H1 (cell line): ENCODE data around the gene MGAT5B. TPM values are rescaled to one million over a fixed set of nuclear protein-coding genes. Genes with fewer than 3 reads are reported as not detected.

Source experiments
- RFX5 ChIP-seq: IDR thresholded peaks from 2 replicates; pipeline ENCODE4 v1.6.1; 2011; ENCODE audit warnings: low read depth, low read length, improper control_type of control experiment, borderline replicate concordance
- SAP30 ChIP-seq: fragments of 300-600 bp; sonication (generic); IDR thresholded peaks from 2 replicates; pipeline ENCODE4 v1.7.1; 2012; ENCODE audit warnings: low read length, moderate library complexity, mild to moderate bottlenecking, inconsistent platforms; ENCODE audit not compliant: insufficient read depth, insufficient replicate concordance
- polyA plus RNA-seq, 7 experiments: library from polyadenylated mRNA; depleted of rRNA in 3 of 7; stranded (reverse) in 5 of 7; unstranded in 2 of 7; fragments of >200 nt in 5 of 7; fragments of 200-250 nt in 2 of 7; gene quantifications; 1 replicate in 5 of 7; 2 replicates in 1 of 7; 4 replicates in 1 of 7; pipeline versions ENCODE4 v1.2.1 to v1.2.3, GENCODE V29; 2011 to 2013; ENCODE audit warnings: missing spikeins in 2 of 7, mixed read lengths in 2 of 7
- total RNA-seq: library from RNA; stranded (reverse); fragmentation: NEBNext Ultra II Directional; extraction: Animal tissue kit (Norgen Biotek cat#: 25700); gene quantifications from 2 replicates; pipeline ENCODE4 v1.2.1, GENCODE V29; 2021

MGAT5B gene
- total and polyA plus RNA-seq, 2 of the 8 experiments (the other 6 are each of a cell fraction or from before 2014, with no cell fraction given), result 7.9 to 8.2 TPM

GRCh38 chr17:76833034-76833644 lies 35.1 kb upstream of the MGAT5B start (continued):
- TF ChIP-seq SAP30, result no peak
- TF ChIP-seq RFX5, result no peak
- TF ChIP-seq, all 59 proteins: peak for 0
